Activated CD4-positive, alpha-beta T cell treated with anti-CD3 and anti-CD28 coated beads for 24 hours (primary cell): ENCODE measurements around the gene CFAP57.
"Not testable (repeated sequence)": the region's sequence is repeated elsewhere in the genome, so short reads cannot be mapped to it uniquely, and the experiment has no call there.

Source experiments
- DNase-seq, 2 donors: peaks; one replicate each; pipeline ENCODE4 v3.0.0-alpha.2; 2020; ENCODE audit warnings: low read depth in 2 of 2

Gene CFAP57

DNA sequence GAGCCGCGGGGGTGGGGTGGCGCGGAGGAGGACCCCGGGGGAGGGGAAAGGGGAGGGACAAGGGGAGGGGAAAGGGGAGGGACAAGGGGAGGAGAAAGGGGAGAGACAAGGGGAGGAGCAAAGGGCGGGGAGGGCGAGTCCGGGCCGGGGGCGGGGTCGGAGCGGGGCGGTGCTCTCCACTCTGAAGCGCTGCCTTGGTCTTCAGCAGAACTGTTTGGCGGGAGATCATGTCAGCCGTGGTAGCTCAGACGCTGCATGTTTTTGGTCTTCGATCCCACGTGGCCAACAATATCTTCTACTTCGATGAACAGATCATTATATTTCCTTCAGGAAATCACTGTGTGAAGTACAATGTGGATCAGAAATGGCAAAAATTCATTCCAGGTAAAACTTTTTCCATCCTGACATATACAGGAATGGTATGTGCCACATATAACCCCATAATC lies 420 bp downstream of the CFAP57 start:
- DNase-seq: peak; percentile 80 to 83

DNA sequence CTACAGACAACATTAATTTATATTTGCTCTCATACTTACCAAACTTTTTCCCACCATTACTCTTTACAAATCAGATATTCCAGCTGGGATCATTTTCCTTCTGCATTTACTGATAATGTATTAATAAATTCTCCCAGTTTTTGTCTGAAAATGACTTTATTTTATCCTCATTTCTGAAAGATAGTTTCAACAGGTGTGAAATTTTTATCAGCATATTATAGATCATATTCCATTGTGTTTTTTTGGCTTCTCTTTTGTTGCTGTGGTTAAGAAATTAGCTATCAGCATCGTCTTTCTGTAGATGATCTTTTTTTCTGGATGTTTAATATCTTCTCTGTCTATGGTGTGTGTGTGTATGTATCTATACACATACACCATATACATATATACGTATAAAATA lies 2.7 kb downstream of the CFAP57 start:
- DNase-seq: no peak

DNA sequence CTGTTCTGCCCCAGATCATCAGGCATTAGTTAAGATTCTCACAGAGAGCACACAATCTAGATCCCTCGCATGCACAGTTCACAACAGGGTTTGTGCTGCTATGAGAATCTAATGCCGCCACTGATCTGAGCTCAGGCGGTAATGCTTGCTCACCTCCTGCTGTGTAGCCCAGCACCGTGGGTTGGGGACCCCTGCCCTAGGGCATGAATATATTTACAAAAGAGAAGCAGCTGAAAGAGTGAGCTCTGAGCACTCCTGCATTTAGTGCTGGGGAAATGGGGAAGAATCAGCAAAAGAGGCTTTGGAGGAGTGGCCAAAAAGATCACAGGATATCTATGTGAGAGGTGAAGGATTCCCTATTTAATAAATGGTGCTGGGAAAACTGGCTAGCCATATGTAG lies 5.6 kb downstream of the CFAP57 start:
- DNase-seq: no peak

DNA sequence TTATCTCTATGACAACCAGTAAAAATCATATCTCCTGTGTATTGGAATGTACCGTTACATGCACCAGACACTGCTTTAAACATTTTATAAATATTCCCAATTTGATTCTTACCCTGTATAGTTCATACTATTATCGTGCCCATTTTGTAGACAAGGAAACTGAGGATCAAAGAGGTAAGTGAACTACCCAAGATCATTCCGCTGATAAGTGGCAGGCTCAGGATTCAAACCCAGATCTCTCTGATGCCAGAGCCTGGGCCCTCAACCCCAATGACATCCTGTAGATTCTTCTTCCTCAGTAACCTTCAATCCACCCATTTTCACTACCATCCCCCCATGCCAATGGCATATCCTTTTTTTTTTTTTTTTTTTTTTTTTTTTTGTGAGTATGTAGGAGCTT lies 12.3 kb downstream of the CFAP57 start:
- DNase-seq: no peak

DNA sequence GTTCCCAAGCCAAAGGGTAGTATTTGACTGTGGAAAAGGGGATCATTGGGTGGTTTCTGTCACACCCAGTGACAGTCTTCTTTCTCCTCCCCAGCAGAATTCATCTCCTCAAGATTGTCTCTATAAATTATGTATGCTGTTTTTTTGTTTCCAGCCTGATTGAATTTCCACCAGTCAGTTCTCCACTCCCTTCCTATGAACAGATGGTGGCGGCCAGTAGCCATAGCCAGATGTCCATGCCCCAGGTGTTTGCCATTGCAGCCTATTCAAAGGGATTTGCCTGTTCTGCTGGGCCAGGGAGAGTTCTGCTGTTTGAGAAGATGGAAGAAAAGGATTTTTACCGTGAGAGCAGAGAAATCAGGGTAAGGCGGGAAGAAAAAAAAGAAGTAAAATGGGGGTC lies 12.9 kb downstream of the CFAP57 start:
- no peak for DNase-seq

DNA sequence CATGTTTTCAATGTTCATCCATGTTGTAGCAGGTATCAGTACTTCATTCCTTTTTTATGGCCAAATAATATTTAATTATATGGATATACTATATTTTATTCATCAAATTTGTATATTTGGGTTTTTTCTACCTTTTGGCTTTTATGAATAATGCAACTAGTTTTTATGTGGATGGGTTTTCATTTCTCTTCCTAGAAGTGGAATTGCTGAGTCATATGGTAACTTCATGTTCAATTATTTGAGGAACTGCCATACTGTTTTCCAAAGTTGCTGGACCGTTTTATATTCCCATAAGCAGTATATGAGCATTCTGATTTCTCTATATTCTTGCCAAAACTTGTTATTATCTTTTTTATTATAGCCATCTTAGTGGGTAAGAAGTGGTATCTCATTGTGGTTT lies 16.0 kb downstream of the CFAP57 start:
- DNase-seq: no peak

DNA sequence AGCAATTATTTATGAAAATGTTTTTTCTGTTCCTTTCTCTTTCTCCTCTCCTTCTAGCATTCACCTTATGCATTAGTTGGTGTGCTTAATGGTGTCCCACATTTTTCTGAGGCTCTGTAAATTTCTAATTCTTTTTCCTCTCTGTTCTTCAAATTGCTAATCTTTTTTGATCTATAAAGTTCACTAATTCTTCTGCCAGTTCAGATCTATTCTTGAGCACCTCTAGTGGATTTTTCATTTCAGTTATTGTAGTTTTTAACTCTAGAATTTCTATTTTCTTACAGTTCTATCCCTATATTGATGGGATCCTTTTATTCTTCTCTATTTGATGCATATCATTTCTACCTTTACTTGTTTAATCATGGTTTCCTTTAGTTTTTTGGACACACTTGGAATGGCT lies 22.4 kb downstream of the CFAP57 start:
- no peak for DNase-seq

DNA sequence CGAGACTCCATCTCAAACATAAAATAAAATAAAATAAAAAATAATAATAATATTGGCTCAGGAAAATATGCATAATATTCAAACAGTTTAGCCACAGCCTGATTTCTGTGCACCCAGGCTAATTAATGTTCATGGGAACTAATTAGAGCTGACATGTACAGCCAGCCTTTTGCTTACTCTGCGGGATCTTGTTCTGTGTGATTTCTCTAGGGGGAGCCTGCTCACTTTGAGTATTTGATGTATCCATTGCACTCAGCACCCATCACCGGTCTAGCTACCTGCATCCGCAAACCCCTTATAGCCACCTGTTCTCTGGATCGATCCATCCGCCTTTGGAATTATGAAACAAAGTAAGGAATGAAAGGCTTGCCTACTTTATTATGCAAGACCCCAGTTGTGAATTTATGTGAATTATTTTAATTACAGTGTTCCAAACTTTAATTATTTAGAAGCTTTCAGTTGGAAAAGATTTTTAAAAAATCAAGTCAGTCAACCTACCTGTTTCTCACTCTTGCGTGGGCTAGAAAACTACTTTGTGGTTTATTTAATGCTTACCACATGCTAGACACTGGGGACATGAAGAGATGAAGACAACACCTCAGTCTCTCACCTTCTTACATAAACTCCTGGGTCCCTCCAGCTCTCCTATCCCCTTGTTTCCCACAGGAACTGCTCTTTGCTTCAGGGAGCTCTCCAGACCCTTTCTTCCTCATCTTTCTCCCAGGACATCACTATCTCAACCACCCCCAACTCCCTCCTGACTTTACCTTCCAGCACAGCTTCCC lies 25.4 kb downstream of the CFAP57 start:
- no peak for DNase-seq

DNA sequence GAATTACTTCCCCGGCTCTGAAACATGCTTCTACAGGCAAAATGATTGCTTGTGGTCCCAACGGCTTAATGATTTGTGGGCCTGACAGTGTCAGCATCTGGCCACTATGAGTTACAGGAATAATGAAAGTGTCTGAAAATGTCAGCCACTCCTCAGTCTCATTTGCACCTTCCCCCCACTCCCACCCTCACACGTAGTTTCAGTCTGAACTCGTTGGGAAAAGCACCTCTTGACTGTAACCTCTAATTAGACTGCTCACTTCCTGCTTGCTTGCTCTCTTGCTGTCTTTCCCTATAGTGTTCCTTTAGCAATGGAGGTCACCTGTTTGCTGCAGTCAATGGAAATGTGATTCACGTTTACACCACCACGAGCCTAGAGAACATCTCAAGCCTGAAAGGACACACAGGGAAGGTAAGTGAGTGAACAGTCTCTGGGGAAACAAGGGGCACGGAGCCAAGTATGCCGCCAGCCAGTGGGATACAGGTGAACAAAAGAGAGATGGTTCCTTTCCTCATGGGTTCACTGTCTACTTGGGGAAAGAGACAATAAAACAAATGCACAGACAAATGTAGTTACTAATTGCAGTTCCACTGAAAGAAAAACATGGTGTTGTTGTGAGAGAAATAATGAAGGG lies 27.1 kb downstream of the CFAP57 start:
- no peak for DNase-seq

DNA sequence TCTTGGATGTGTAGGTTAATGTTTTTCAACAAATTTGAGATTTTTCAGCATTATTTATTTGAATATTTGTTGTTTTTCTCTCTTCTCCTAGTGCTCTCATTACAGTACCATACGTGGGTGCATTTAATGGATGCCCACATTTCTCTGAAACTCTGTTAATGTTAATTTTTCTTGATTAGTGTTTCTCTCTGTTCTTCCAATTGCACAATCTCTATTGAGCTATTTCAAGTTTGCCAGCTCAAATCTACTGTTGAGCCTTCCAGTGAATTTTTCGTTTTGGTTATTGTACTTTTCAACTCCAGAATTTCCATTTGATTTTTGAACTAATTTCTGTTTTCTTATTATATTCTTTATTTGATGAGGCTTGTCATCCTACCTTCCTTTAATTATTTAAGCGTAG lies 31.7 kb downstream of the CFAP57 start:
- DNase-seq: no peak

DNA sequence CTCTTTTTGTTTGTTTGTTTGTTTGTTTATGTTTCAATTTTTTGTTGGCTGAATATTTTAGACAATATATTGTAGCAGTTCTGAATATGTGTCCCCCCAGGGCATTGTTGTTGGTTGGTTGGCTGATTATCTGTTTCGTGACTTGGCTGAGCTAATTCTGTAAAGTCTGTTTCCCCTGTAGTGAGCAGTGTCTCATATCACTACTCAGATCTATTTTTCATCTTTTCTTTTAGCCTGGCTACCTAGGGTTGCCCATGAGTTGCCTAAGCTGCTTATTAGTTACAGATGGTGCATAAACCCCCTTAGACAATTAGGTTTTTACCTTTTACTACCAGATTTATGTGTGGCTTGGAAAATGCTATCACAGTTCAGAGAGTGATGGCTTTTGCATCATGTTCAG lies 32.3 kb downstream of the CFAP57 start:
- DNase-seq: no peak

DNA sequence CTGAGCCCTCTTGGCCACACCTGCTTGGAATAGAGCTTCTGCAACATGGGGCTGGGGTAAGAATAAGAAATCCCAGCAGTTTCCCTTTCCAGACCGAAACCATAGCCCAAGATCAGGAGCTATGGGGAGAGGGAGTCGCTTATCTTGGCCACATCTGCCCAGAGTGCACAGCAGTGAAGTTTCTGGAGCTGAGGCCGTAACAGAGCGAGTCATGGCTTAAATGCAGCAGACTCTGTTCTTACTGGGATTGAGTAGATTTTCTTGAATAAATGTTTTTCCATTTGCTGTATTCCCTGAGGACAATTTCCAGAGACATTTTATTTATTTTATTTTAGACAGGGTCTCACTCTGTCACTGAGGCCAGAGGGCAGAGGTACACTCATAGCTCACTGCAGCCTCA lies 33.5 kb downstream of the CFAP57 start:
- no peak for DNase-seq

DNA sequence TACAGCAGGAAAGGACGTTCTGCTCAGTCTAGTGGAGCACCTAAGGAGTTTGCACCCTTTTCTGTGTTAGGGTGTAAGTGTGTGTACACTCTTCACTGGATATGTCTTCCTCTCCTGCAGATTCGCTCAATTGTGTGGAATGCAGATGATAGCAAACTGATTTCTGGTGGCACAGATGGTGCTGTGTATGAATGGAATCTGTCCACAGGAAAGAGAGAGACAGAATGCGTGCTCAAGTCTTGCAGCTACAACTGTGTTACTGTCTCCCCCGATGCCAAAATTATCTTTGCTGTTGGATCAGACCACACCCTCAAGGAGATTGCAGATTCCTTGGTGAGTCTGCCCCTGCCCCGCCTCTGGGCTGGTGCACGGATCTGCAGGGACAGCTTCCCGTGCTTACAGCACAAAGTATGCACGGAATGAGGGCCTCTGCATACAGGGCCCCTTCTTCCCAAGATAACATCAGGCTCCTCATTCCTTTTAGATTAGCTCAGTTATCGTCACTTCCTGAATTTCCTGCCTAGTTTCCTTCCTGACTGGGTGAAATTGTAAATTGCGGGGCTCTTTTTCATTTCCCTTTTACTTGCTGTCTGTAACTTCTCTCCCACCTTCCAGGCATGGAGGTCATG lies 34.6 kb downstream of the CFAP57 start:
- DNase-seq: no peak

DNA sequence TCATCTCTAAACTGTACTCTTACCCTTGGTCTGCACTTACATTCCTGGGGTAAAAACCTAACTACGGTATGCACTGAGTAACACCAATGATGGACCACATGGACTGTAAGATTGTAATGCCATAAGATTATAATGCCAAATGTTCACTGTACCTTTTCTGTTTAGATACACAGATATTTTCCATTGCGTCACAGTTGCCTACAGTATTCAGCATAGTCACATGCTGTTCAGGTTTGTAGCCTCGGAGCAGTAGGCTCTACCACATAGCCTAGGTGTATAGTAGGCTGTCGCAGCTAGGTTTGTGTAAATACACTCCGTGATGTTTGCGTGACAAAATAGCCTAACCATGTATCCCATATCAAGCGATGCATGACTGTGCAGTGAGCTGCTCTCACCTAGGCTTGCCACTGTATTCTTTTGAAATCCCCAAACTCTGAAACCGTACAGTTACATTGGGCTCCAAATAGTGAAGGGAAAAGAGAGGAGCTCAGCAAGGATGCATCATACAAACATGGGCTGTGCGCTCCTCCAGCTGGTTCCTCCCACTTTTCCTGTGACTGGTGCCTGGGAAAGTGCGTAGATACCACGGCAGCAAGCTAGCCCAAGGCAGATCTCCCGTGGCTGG lies 35.2 kb downstream of the CFAP57 start:
- DNase-seq: no peak

DNA sequence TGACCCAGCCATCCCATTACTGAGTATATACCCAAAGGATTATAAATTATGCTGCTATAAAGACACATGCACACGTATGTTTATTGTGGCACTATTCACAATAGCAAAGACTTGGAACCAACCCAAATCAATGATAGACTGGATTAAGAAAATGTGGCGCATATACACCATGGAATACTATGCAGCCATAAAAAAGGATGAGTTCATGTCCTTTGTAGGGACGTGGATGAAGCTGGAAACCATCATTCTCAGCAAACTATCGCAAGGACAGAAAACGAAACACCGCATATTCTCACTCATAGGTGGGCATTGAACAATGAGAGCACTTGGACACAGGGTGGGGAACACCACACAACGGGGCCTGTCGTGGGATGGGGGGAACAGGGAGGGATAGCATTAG lies 36.1 kb downstream of the CFAP57 start:
- DNase-seq: not testable (repeated sequence)

DNA sequence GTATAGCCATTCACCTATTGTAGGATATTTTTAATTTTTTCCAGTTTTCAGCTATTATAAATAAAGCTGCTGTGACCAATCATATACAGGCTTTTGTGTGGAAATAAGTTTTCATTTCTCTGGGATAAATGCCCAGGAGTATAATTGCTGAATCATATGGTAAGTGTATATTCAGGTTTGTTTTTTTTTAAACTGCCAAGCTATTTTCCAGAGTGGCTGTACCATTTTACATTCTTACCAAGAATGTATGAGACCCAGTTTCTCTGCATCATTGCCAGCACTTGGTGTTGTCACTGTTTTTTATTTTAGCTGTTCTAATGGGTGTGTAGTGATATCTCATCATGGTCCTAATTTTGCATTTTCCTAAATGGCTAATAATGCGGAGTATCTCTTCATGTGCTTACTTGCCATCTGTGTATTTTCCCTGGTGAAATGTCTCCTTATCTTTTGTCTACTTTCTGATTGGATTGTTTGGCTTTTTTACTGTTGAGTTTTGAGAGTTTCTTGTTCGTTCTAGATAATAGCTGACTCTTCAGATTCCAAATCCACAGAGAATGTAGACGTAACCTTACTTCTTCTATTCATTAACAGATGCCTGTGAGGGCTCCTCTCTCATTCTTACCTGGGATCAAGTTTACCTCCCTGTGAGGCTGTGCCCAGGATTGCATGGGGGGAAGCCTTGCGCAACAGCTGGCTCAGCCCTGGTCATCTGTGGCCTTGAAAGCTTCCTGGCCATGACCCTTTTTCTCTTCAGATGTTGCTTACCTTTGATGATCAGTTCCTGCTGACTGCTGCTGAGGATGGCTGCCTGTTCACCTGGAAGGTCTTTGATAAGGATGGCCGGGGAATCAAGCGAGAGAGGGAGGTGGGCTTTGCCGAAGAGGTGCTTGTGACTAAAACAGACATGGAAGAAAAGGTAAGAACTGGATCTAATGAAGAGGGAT lies 42.6 kb downstream of the CFAP57 start:
- DNase-seq: no peak

DNA sequence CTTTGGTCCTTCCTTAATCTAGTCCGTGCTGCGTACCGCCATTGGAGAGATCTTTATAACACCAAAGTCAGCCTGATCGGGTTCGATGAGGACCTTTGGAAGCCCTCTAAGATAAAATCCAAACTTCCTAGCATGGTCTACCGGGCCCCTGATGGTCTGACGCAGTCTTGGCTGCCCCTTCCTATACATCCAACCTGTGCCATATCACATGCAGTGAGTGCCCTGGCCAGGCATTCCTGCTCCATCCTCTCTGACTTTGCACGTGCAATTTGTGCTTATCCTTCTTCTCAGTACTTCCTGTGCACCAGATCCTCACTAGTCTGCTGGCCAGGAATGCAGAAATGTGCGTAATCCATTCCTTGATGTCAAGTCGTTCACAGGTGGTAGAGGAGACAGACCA lies 45.6 kb downstream of the CFAP57 start:
- no peak for DNase-seq

DNA sequence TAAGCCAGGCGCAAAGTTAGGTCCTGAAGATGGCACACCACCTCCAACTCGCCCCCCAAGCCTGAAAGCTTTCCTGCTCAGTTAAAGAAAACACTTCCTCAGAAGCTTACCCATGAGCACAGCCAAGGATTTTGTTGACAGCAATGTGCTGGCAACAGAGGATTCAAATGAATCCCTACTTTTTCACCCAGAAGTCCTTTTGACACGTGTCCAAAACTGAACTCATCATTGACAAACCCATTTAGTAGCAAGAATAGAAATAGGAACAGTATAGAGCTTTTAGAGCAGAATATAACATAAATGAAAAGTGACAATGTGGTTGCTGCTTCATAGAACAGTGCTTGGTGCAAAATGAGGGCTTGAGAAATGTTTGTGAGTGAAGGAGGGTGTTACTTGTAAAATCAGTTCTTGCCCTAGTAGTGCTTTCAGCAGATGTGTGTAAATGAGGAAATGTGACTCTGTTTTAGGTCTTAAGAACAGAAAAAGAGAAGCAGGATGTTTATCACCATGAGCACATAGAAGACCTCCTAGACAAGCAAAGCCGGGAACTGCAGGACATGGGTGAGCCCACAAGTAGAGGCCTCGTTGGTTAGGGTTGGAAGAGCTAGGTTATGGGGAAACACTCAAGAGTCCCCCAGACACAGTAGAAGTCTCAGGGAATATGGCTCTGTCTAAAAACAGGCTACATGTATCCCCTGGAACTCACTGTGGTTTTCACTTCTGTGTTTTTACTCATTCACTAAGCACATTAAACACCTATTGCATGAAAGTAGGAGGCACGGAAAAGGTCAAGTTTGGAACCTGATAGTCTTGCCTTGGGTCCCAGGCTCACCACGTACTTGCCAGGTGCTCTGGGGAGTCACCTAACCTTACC lies 49.0 kb downstream of the CFAP57 start:
- no peak for DNase-seq

DNA sequence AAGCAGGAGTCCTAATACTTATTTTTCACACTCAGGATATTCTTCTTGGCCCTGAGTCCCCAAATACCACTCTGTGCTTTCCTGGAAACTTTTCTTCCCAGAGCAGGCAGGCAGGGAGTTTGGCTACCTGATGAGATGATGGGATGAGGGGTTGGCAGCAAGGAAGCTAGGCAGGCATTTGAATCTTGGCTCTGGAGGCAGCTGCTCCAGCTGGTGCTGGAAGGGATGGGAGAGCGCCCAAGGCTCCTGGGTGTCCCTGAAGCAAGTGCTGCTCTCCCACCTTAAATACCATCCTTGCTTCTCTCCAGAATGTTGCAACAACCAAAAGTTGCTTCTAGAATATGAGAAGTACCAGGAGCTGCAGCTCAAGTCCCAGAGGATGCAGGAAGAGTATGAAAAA lies 49.7 kb downstream of the CFAP57 start:
- DNase-seq: no peak

DNA sequence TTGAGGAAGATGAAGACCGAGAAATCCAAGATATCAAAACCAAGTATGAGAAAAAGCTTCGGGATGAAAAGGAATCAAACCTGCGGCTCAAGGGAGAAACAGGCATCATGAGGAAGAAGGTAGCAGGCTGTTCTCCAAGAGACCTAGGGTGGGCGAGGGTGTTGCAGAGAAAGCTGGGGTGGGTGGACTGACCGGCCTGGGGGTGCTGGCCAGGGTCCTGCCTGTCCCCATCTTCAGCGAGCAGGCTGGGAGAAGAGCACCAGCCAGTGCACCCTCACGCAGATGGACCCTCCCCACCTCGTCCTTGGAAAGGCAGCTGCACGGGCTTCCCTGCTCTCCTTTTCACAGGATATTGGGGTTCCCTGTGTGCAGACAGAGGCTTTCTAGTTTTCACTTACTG lies 50.7 kb downstream of the CFAP57 start:
- no peak for DNase-seq

DNA sequence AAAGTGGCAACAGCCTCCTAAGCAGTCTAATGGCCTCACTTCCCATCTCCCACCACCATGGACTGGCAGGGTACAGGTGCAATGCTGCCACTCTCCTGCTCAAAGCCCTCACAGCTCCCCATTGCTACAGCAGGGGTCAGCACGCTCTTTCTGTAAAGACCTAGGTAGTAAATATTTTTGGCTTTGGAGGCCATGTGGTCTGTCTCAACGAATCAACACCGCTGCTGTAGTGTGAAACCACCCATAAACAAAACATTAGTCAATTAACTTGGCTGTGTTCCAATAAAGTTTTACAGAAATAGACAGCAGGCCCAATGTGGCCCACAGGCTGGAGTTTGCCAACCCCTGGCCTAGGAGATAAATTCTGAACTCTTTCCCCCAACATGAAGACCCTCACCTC lies 53.0 kb downstream of the CFAP57 start:
- no peak for DNase-seq
